NCI-H345 treated with DMSO at 0.1 percent for 48 hours (cell line): ENCODE data around the gene MACROD1.

ENCODE experiments used
- DNase-seq: peaks from one replicate; lab custom pipeline; 2025; ENCODE audit not compliant: unreplicated experiment; lab: John Stamatoyannopoulos, UW

Gene MACROD1

GRCh38 chr11:64094463-64095260 lies 71.3 kb downstream of the MACROD1 start:
- DNase-seq: no peak

- DNase-seq: peak; percentile 48
Observed at GRCh38 chr11:64093233-64094039, 72.5 kb downstream of the MACROD1 start.

GRCh38 chr11:64092761-64093136 lies 73.2 kb downstream of the MACROD1 start:
- no peak for DNase-seq

GRCh38 chr11:64092111-64092760 lies 73.7 kb downstream of the MACROD1 start:
- DNase-seq: no peak

- DNase-seq: no peak
Observed at GRCh38 chr11:64090806-64091516, 75.0 kb downstream of the MACROD1 start.

GRCh38 chr11:64089915-64090805 lies 75.8 kb downstream of the MACROD1 start:
- no peak for DNase-seq

- no peak for DNase-seq
Observed at GRCh38 chr11:64089493-64089892, 76.4 kb downstream of the MACROD1 start.

GRCh38 chr11:64089027-64089360 lies 76.9 kb downstream of the MACROD1 start:
- DNase-seq: no peak

- peak; percentile 10 for DNase-seq
Observed at GRCh38 chr11:64088162-64089026, 77.5 kb downstream of the MACROD1 start.

- DNase-seq: no peak
Observed at GRCh38 chr11:64086258-64087123, 79.4 kb downstream of the MACROD1 start.

GRCh38 chr11:64085906-64086257 lies 80.0 kb downstream of the MACROD1 start:
- no peak for DNase-seq

GRCh38 chr11:64084951-64085710 lies 80.8 kb downstream of the MACROD1 start:
- DNase-seq: no peak

- no peak for DNase-seq
Observed at GRCh38 chr11:64084146-64084950, 81.6 kb downstream of the MACROD1 start.

- no peak for DNase-seq
Observed at GRCh38 chr11:64083398-64084080, 82.4 kb downstream of the MACROD1 start.

GRCh38 chr11:64081745-64082442 lies 84.0 kb downstream of the MACROD1 start:
- peak; percentile 91 for DNase-seq

- DNase-seq: no peak
Observed at GRCh38 chr11:64080390-64080789, 85.5 kb downstream of the MACROD1 start.
